ELF-1 (cell line): ENCODE results near the gene INSC.
"Not testable (repeated sequence)": the region's sequence is repeated elsewhere in the genome, so short reads cannot be mapped to it uniquely, and the experiment has no call there.

ENCODE experiments used
- DNase-seq: peaks from one replicate; pipeline ENCODE4 v3.0.0-alpha.2; 2016; ENCODE audit warnings: low read depth, low spot score

The INSC gene

GRCh38 chr11:15114501-15115475 lies at the start of gene INSC:
Gene INSC (plus strand): TSS chr11:15114923. CDS start chr11:15149175, 34,252 bp downstream.
- DNase-seq, result peak; percentile 18

- not testable (repeated sequence) for DNase-seq
Observed at GRCh38 chr11:15069751-15070150, 45.0 kb upstream of the INSC start.

DNA sequence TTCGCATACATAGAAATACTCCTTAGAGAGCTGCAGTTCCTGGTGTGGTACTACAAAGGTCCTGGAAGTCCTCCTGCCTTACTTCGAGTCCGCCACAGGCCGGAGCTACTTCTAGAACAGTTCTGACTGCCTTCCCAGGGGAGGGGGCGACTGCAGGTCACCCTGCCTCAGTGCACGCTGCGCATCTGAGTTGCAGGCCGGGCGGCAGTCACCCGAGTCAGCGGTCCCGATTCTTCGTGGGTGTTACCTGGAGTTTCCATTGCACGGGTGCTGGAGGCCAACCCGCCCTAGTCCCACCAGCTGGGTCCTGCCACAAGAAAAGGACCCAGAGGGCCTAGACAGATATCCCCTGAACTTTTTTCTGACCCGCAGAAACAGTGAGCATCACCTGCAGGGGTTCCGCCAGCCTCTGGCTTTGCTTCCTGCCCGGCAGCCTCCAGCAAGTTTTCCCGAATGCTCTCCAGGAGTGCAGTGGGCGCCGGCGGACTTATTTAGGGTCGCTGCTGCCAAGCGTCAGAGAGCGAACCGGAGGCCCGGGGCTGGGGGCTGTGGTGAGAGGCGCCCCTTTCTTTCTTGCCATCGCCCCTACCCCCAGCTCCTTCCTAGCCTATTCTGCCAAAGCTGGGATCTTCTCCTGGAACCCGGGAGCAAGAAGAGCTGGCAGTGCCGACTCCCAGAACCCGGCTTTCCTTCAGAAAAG lies 43.0 kb upstream of the INSC start:
- no peak for DNase-seq

DNA sequence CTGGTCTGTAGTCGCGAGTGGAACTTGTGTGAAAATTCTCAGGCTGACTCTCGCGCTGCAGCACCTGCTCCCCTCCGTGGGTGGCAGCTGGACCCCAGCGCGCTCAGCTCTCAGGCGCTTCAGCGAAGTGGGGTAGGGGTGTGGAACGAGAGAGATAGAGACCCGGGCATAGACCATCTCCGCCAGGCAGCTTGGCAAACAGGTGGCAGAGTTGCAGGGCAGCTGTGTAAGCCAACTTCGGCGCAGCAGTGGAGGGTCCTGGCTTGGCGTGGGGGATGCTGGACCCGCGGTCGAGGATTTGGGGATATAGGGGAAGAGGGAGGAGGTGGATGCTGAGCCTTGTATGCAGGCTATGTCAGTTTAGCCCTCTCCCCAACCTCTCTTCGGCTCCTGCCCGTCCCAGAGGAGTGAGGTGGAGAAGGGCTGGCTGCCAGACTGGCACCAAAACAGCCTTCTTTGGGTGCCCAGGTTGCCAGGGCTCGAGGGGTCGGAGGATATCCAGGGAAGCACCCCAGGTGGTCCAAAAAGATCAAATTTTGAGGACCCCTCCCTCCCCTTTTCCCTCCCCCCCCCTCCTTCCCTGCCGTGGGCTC lies 42.1 kb upstream of the INSC start:
- no peak for DNase-seq

DNA sequence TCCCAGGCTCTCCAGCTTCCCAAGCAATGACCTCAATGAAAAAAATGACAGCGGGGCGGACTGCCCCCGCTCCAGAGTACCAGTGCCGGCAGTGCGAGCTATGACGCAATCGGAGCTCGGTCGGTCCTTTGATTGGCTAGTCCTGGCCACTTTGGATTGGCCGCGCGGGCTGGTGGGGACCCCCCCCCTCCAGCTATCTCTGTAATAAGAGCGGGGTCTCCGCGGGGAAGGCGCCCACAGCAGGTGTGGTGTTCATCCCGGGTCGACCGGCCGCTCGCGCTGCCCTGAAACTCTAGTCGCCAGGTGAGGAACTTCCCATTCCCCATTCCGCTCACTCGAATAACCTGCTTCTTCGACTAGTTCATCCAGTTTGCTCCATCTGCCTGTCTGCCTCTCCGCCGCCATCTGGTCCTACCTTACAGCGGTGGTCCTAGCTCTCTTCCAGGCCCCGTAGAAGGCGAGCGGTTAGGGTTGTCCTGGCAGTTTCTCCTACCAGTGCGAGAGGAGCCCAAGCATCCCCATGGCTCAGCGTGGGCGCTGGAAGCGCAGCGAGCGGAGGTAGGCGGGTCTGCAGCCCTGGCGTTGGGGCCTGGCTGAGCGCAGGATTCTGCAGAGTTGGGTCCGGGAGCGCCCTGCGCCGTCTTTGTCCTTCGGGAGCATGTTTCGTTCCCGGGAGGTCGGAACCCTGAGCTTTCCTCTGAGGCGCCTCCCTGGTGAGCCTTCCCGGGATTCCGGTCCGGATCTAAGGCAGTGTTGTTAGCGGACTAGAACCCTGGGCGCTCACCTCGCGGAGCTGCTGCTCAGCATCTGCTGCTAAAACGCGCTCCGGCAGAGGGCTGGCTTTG lies 41.1 kb upstream of the INSC start, which contains the start of gene CALCB:
Gene CALCB (plus strand): TSS at position 233 of the 845 bp plus-strand sequence. CDS start 1,126 bp downstream, outside the sequence.
- peak; percentile 62 for DNase-seq

DNA sequence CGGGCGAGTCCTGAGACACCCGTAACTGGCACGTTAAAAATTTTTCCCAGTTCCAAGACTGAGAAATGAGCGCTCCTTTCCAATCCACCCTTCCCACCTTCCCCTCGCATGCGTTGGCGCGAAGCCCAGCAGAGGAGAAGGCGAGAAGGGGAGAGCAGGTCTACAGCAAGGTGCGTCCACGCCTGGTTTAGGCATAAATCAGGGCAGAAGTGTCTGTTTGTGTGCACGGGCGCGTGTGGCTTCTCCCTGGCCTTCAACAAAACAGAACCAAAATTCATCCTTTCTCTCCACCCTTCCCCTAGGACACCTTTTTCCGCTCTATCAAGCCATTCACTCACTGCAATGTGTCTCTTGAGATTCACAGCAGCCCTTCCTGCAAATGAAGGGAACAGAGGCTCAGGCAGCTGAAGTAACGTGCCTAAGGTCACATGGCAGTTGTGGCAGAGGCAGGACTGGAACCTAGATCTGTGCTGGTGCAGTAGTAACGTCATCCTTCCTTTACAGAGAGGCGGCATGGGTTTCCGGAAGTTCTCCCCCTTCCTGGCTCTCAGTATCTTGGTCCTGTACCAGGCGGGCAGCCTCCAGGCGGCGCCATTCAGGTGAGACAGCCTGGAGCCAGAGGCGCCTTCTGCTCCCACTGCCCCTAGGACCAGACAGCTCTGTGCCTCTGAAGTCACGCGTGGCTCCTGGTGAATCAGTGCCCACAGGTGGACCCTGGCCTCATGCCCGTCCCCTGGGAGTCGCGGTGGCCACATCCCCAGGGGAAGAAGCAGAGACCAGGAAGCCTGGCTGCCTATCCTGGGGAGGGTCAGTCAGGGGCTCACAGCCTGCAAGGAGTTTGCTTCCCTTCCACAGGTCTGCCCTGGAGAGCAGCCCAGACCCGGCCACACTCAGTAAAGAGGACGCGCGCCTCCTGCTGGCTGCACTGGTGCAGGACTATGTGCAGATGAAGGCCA lies 40.2 kb upstream of the INSC start:
- peak; percentile 97 for DNase-seq

DNA sequence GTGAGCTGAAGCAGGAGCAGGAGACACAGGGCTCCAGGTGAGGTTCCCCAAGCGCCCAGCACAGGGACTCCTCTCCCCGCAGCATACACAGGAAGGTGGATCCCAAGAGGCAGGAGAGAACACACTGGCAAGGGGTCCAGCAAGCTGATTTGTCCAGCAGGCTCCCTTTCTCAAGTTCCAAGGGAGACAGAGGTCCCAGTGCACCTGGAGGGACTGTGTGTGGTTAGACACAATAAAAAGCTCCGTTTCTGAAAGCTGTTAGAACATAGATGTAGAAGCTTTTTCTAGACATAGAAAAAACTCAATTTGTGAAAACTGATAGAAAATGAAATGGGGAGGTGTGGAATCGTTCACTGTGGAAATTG lies 39.6 kb upstream of the INSC start:
- DNase-seq, result no peak

DNA sequence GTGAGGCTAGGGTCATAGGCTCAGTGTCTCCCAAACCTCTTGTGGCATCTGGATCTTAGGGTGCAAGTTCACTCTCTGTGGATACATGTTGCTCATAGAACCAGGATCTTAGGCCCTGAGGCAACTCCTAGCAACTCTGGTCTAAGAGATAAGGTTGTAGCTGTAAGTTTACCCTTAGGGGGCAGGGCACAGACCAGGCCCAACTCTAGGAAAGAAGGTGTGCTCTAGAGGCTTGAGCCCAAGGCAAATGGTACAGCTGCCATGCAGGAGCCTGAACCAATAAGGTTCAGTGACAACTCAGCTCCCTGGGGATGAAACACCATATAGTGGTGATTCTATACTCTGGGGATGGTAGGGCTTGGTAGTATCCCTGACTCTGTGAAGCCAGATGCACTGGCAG lies 23.5 kb upstream of the INSC start:
- DNase-seq, result no peak

GRCh38 chr11:15091625-15092024 lies 23.1 kb upstream of the INSC start:
- no peak for DNase-seq

DNA sequence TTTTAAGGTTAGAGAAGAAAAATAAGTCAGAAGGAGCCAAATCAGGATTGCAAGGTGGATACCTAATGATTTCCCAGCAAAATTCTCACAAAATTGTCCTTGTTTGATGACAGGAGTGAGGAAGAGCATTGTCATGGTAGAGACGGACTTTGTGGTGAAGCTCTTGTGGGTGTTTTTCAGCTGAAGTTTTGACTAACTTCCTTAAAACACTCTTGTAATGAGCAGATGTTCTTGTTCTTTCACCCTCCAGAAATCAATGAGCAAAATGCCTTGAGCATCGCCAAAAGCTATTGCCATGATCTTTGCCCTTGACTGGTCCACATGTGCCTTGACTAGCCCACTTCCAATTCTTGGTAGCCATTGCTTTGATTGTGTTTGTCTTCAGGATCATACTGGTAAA lies 21.3 kb upstream of the INSC start:
- DNase-seq, result no peak

DNA sequence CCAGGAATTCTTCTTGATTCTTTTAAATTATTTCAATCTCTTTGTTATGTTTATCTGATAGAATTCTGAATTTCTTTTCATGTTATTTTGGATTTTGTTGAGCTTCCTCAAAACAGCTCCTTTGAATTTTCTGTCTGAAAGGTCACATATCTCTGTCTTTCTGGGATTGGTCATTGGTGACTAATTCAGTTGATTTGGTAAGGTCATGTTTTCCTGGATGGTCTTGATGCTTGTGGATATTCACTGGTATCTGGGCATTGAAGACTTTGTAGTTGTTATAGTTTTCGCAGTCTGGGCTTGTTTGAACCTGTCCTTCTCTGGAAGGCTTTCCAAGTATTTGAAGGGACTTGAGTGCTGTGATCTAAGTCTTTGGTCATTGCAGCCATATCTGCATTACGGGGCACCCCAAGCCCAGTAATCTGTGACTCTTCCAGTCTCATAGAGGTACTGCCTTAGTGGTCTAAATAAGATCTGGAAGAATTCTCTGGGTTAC lies 18.9 kb upstream of the INSC start:
- DNase-seq, result no peak

DNA sequence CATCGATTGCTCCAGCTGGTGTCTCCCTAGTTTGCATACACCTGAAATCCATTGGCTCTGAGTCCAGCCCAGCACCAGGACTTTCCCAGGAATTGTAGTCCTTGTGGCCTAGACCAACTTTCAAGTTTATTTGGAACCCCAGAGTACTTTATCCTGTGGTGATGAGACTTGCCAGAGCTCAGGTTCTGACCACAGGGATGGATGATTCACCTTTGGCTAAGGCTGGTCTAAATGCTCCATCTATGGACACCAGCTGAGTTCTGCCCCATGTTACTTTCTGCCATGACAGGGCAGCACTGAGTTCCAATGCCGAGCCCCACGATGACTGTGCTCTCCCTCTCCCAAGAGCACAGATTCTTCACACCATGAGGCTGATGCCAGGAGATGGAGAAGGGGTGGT lies 17.3 kb upstream of the INSC start:
- no peak for DNase-seq

DNA sequence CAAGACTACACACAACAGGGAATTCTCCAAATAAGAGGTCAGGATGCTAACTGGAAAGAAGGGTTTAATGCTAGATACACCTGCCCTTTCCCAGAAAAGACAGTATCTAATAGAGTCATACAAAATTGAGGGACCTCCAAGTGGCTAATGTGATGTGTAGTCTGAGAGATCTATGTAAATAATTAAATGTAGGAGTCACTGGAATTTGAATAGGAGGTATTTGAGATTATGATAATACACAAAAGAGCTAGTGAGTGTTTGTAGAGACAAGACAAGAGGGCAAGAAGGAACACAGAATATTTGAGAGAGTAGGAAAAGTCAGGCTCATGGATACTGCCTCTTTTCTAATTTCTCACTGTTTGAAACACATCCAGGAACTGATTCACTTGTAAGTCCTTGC lies 15.5 kb upstream of the INSC start:
- DNase-seq, result no peak

- peak; percentile 79 for DNase-seq
Observed at GRCh38 chr11:15101072-15101709, 13.5 kb upstream of the INSC start.

- no peak for DNase-seq
Observed at GRCh38 chr11:15104166-15104565, 10.6 kb upstream of the INSC start.

DNA sequence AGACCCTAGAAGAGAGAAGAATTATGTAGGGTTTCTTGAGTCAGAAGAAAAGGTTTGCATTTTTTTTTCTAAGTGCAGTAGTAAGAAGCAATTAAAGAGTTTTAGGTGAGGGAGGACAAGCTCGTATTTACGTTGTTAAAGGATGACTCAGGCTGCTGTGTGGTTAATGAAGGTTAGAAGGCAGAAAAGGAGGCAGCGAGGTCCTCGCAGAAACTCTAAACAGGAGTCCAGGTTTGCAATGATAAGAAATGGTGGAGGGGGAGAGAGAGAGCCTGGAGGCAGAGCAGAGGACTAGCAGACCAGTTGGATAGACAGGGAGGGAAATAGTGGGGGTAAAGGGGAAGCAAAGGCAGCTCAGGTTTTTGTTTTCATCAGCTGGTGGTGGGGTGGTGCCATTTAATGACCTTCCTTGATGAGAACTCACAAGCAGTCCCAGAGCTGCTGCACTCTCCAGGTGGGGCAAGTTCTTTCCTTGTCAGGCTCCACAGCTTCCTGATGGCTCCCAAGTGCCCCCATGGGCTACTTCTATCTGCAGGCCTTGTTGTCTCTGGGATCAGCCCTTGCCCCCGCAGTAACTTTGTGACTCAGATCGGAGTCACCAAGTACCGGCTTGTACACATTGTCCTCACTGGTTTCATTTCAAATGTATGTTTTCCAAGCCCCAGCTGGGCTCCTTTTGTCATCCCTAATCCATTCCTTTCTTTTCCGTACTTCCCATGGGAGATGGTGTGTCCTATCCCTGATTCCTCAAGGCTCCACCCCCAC lies 8.3 kb upstream of the INSC start:
- no peak for DNase-seq

- DNase-seq, result no peak
Observed at GRCh38 chr11:15107730-15108515, 6.8 kb upstream of the INSC start.

DNA sequence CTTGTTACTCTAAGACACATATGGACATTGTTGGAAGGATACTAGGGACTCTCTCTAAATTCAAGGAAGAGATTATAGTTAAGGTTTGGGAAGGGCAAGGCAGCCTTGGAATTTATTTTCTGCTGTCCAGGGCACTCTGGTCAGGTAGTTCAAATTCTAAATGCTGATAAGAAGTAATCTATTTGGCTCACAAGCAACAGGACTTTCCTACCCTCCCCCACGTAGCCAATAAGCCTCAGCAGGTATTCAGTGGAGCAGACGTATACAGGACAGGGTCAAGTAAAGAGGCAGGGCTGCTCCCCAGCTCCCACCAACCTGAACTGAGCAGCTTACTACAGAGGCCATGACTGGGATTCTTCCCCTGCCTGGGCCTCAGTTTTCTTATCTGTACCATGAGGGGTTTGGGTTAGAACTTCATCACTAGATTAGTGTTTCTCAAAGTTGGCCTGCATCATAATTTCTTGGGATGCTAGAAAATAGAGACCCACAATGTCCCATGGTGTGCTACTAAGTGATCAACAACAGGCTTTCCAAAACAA lies 6.1 kb upstream of the INSC start:
- DNase-seq, result no peak
